GM12864 (cell line): ENCODE data around the gene PSMB5.
A peak's percentile ranks its signal among the peaks of the same experiment; 100 is the strongest.
"Not testable (repeated sequence)": the region's sequence is repeated elsewhere in the genome, so short reads cannot be mapped to it uniquely, and the experiment has no call there.

ENCODE experiments used
- DNase-seq: peaks from one replicate; pipeline ENCODE4 v3.0.0-alpha.2; 2011; ENCODE audit warnings: low read depth
- H3K4me3 ChIP-seq: 2 replicates; pipeline ENCODE4 v1.5.1; 2011; ENCODE audit warnings: mild to moderate bottlenecking, low read depth, low read length, control low read depth
- CTCF ChIP-seq: IDR thresholded peaks from 2 replicates; pipeline ENCODE4 v1.5.1; 2011; ENCODE audit warnings: low read depth, mild to moderate bottlenecking, moderate library complexity, low read length, control low read depth, inconsistent platforms; ENCODE audit errors: missing control alignments

Gene PSMB5

GRCh38 chr14:23015618-23016017 lies 19.1 kb downstream of the PSMB5 start:
- no peak for DNase-seq
- no peak overlapping the region for H3K4me3 ChIP-seq
- no peak for TF ChIP-seq CTCF

- not testable (repeated sequence) for DNase-seq, H3K4me3 ChIP-seq
Observed at GRCh38 chr14:23013749-23014054, 21.0 kb downstream of the PSMB5 start.

- H3K4me3 ChIP-seq = no peak overlapping the region
- DNase-seq = no peak
- no peak for TF ChIP-seq CTCF
Observed at GRCh38 chr14:23013054-23013748, 21.5 kb downstream of the PSMB5 start.

- peak within 1 kb of the TSS; percentile 68 for H3K4me3 ChIP-seq
- TF ChIP-seq CTCF = no peak
- DNase-seq = no peak
Observed at GRCh38 chr14:23009939-23010726, 24.6 kb downstream of the PSMB5 start, which contains the start of gene C14orf93. TSS of gene C14orf93 (minus strand) at chr14:23010143. CDS start at chr14:22999023, 11,120 bp downstream.

GRCh38 chr14:23009483-23009938 lies 25.2 kb downstream of the PSMB5 start:
- DNase-seq = no peak
- no peak for TF ChIP-seq CTCF
- H3K4me3 ChIP-seq = peak overlapping the region; percentile 68

- no peak for DNase-seq
- TF ChIP-seq CTCF = no peak
- peak overlapping the region; percentile 68; the same call in 1 of the 2 replicates for H3K4me3 ChIP-seq
Observed at GRCh38 chr14:23008831-23009230, 25.9 kb downstream of the PSMB5 start.

GRCh38 chr14:23006544-23007419 lies 27.9 kb downstream of the PSMB5 start:
- DNase-seq = peak; percentile 97
- H3K4me3 ChIP-seq = peak overlapping the region; percentile 86
- TF ChIP-seq CTCF = peak; percentile 36
